Upper lobe of right lung (tissue), 1 donor: Measurements from ENCODE around the gene LRRC70. TPM values are rescaled to one million over a fixed set of nuclear protein-coding genes. Genes with fewer than 3 reads are reported as not detected.

Source experiments
- ATAC-seq: fragments of 200-7000 bp; cut with Tn5 transposase; one replicate; pipeline ENCODE4 v1.9.1; 2020; ENCODE audit warnings: mild to moderate bottlenecking, moderate library complexity
- DNase-seq: peaks from one replicate; pipeline ENCODE4 v3.0.0-alpha.2; 2020
- H3K27ac ChIP-seq: fragments of 200-600 bp; one replicate; pipeline ENCODE4 v1.8.0; 2022
- H3K27me3 ChIP-seq: fragments of 200-600 bp; one replicate; pipeline ENCODE4 v1.8.0; 2022; ENCODE audit warnings: mild to moderate bottlenecking
- H3K36me3 ChIP-seq: fragments of 200-600 bp; one replicate; pipeline ENCODE4 v1.8.0; 2022
- H3K4me1 ChIP-seq: fragments of 200-600 bp; one replicate; pipeline ENCODE4 v1.8.0; 2022
- H3K4me3 ChIP-seq: fragments of 200-600 bp; one replicate; pipeline ENCODE4 v1.8.0; 2022; ENCODE audit warnings: mild to moderate bottlenecking
- H3K9me3 ChIP-seq: fragments of 200-600 bp; one replicate; pipeline ENCODE4 v1.8.0; 2022
- intact Hi-C: fragments of 100-400 bp; cut with DNase I; formaldehyde crosslinking; loops from one replicate; pipeline ENCODE4 v1.11.0; 2022
- total RNA-seq: library from RNA; stranded (reverse); fragmentation: NEBNext Ultra II Directional; extraction: Animal tissue kit (Norgen Biotek cat#: 25700); gene quantifications from one replicate; pipeline ENCODE4 v1.2.1, GENCODE V29; 2021
- TF ChIP-seq, protein P1 (sequence below): fragments of 200-600 bp; IDR thresholded peaks from one replicate; pipeline ENCODE4 v1.8.0; 2022; ENCODE audit warnings: antibody characterized with exemption
- donor health status: DM: no; HTN: yes; CAD: no; lungs with severe emphysema.

Gene LRRC70
- total RNA-seq, 1 donor from 2014 or later, result 2.4 TPM

- DNase-seq, result no peak
- intact Hi-C loops, result no loop called here
- Histone ChIP-seq H3K27ac (no peak overlapping the region), H3K4me1 (no peaks in the 10 kb centered on the region), H3K4me3 (no peak overlapping the region), H3K9me3 (no peaks in the 10 kb centered on the region), H3K36me3 (peaks cover 11% of the 10 kb centered on the region), H3K27me3 (no peaks in the 10 kb centered on the region)
- ATAC-seq, result no peak
- TF ChIP-seq, protein P1, sequence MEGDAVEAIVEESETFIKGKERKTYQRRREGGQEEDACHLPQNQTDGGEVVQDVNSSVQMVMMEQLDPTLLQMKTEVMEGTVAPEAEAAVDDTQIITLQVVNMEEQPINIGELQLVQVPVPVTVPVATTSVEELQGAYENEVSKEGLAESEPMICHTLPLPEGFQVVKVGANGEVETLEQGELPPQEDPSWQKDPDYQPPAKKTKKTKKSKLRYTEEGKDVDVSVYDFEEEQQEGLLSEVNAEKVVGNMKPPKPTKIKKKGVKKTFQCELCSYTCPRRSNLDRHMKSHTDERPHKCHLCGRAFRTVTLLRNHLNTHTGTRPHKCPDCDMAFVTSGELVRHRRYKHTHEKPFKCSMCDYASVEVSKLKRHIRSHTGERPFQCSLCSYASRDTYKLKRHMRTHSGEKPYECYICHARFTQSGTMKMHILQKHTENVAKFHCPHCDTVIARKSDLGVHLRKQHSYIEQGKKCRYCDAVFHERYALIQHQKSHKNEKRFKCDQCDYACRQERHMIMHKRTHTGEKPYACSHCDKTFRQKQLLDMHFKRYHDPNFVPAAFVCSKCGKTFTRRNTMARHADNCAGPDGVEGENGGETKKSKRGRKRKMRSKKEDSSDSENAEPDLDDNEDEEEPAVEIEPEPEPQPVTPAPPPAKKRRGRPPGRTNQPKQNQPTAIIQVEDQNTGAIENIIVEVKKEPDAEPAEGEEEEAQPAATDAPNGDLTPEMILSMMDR, result no peak
Observed at GRCh38 chr5:62596096-62596495, 17.5 kb downstream of the LRRC70 start.

GRCh38 chr5:62596691-62597090 lies 18.1 kb downstream of the LRRC70 start:
- no peak overlapping the region for H3K27ac ChIP-seq
- intact Hi-C loops, result no loop called here
- no peak for DNase-seq
- no peak for ATAC-seq
- TF ChIP-seq, protein P1, result no peak
- H3K9me3 ChIP-seq, result no peaks in the 10 kb centered on the region
- H3K4me1 ChIP-seq, result no peaks in the 10 kb centered on the region
- H3K4me3 ChIP-seq, result no peak overlapping the region
- H3K36me3 ChIP-seq, result peaks cover 11% of the 10 kb centered on the region
- H3K27me3 ChIP-seq, result no peaks in the 10 kb centered on the region

DNA sequence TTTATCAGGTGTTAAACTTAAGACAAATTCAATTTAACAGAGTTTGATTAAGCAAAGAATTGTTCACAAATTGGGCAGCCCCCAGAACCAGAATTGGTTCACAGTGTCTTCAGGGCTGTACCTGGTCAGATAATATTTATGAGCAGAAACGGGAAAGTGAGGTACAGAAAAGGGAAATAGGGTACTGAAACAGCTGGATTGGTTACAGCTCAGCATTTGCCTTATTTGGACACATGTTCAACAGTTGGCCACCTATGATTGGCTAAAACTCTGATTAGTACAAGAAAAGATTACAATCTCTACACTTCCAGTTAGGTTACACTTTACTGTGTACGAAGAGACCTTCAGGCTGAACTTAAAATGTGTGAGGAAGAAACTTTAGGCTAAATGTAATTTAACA lies 18.7 kb downstream of the LRRC70 start:
- ATAC-seq (no peak), DNase-seq (no peak)
- TF ChIP-seq, protein P1, result no peak
- no peaks in the 10 kb centered on the region for H3K27me3 ChIP-seq
- H3K9me3 ChIP-seq, result no peaks in the 10 kb centered on the region
- H3K27ac ChIP-seq, result no peak overlapping the region
- H3K36me3 ChIP-seq, result peaks cover 10% of the 10 kb centered on the region
- intact Hi-C loops, result no loop called here
- no peak overlapping the region for H3K4me3 ChIP-seq
- H3K4me1 ChIP-seq, result no peaks in the 10 kb centered on the region

DNA sequence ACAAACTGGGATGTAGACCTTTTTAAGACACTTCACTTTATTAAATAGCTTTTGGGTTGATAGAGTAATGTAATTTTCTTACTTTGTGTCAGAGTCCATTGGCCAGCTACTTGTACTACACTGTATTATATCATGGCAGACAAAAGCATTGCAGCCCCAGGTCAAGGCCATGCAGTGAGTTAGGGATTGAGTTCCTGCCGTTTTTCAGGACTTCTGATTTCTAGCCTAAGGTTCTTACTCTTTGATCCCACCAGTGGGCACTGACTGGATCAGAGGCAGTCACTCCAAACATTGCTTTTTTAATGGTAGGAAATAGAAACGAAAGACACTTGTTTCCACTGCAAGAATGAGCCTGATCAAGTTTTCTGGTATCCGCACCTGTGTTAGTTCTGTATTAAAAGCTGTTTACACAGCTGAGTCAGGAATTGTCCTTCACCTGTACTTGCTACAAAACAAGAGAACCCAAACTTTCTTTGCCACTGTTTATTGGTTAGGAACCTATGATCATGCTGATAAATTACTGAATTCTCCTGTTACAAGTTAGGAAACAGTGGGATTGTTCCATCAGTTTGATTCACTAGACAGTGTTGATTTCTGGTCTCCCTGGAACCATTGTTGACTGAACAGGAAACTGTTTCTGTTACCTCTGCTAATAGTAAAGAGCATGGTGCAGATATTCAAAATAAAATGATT lies 22.1 kb downstream of the LRRC70 start:
- no peaks in the 10 kb centered on the region for H3K27me3 ChIP-seq
- intact Hi-C loops, result no loop called here
- H3K36me3 ChIP-seq, result no peaks in the 10 kb centered on the region
- TF ChIP-seq, protein P1, result no peak
- no peak overlapping the region for H3K4me3 ChIP-seq
- H3K4me1 ChIP-seq, result no peaks in the 10 kb centered on the region
- DNase-seq (no peak), ATAC-seq (no peak)
- H3K9me3 ChIP-seq, result no peaks in the 10 kb centered on the region
- no peak overlapping the region for H3K27ac ChIP-seq

DNA sequence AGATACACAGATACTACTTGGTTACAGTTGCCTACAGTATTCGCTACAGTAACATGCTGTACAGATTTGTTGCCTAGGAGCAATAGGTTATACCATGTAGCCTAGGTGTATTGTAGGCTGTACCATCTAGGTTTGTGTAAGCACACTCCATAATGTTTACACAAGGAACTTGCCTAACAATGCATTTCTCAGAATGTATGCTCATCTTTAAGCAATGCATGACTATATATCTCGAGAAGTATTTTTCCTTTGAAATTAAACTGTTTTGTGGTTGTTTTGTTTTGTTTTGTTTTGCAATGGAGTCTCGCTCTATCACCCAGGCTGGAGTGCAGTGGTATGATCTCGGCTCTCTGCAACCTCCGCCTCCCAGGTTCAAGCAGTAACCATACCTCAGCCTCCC lies 25.3 kb downstream of the LRRC70 start:
- H3K4me1 ChIP-seq, result no peaks in the 10 kb centered on the region
- intact Hi-C loops, result no loop called here
- TF ChIP-seq, protein P1, result no peak
- no peaks in the 10 kb centered on the region for H3K9me3 ChIP-seq
- H3K36me3 ChIP-seq, result no peaks in the 10 kb centered on the region
- H3K4me3 ChIP-seq, result no peak overlapping the region
- H3K27me3 ChIP-seq, result no peaks in the 10 kb centered on the region
- ATAC-seq (no peak), DNase-seq (no peak)
- no peak overlapping the region for H3K27ac ChIP-seq

DNA sequence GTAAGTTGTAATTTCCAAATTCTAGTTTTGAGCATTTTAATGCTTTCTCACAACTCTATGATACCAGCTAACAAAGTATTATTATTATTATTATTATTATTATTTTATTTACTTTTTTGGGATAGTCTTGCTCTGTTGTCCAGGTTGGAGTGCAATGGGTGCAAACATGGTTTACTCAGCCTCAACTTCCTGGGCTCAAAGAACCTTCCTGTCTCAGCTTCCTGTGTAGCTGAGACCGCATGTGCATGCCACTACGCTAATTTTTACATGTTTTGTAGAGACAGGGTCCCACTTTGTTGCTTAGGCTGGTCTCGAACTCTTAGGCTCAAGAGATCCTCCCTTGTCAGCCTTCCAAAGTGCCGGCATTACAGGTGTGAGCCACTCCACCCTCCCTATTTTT lies 27.0 kb downstream of the LRRC70 start:
- no peak overlapping the region for H3K27ac ChIP-seq
- H3K4me3 ChIP-seq, result no peak overlapping the region
- no peaks in the 10 kb centered on the region for H3K36me3 ChIP-seq
- intact Hi-C loops, result no loop called here
- no peak for ATAC-seq
- DNase-seq, result no peak
- H3K4me1 ChIP-seq, result no peaks in the 10 kb centered on the region
- no peaks in the 10 kb centered on the region for H3K9me3 ChIP-seq
- no peaks in the 10 kb centered on the region for H3K27me3 ChIP-seq
- TF ChIP-seq, protein P1, result no peak
